GM12878 (cell line): ENCODE data around the gene BICRA. TPM values are rescaled to one million over a fixed set of nuclear protein-coding genes. Genes with fewer than 3 reads are reported as not detected.

Experiments used
- ATAC-seq: fragments of 200-7000 bp; cut with Tn5 transposase; 3 replicates; pipeline ENCODE4 v1.9.1; 2020; ENCODE audit warnings: mild to moderate bottlenecking, moderate library complexity
- BruUV-seq: library from RNA; stranded (reverse); fragments of 400-500 nt; replicated peaks from 2 replicates; lab custom pipeline; 2021; lab: Mats Ljungman, UMichigan
- CTCF ChIA-PET: fragments of 300-600 bp; sonication (Branson Sonifier 250); formaldehyde crosslinking; extraction: SDS; loops from one replicate; lab custom pipeline; 2021; ENCODE audit warnings: inconsistent platforms; lab: Yijun Ruan, JAX
- POLR2A ChIA-PET: fragments of 350-600 bp; formaldehyde crosslinking; extraction: SDS; loops from one replicate; lab custom pipeline; 2021; ENCODE audit warnings: inconsistent platforms; lab: Charles Lee
- RAD21 ChIA-PET: fragments of 300-600 bp; sonication (Branson Sonifier 250); formaldehyde crosslinking; loops from one replicate; lab custom pipeline; 2023; ENCODE audit warnings: antibody characterized with exemption; ENCODE audit not compliant: unreplicated experiment; lab: Charles Lee
- SMC1A ChIA-PET: fragments of 300-600 bp; sonication (Branson Sonifier 250); formaldehyde crosslinking; loops from one replicate; lab custom pipeline; 2023; ENCODE audit not compliant: unreplicated experiment, uncharacterized antibody; lab: Charles Lee
- DNase-seq: peaks from one replicate; pipeline ENCODE4 v3.0.0-alpha.2; 2011; ENCODE audit warnings: low read depth, low spot score
- FAIRE-seq: peaks from 3 replicates; lab custom pipeline; 2011; peaks lifted over from hg19 to GRCh38; lab: Jason Lieb, UNC
- H2AFZ ChIP-seq: 2 replicates; pipeline ENCODE4 v1.6.0; 2011; ENCODE audit warnings: low read depth, low read length, control low read depth; ENCODE audit not compliant: control insufficient read depth
- H3K27ac ChIP-seq: 2 replicates; pipeline ENCODE4 v1.5.1; 2011; ENCODE audit warnings: control low read depth; ENCODE audit not compliant: control insufficient read depth, insufficient read depth
- H3K27me3 ChIP-seq, 2 experiments: replicated peaks in 1 of 2; 2 replicates each; pipeline versions ENCODE4 v1.6.0 to v1.6.1; 2011; ENCODE audit warnings: low read length in 1 of 2; ENCODE audit not compliant: control insufficient read depth in 2 of 2, insufficient read depth in 2 of 2
- H3K36me3 ChIP-seq, 2 experiments: 2 replicates each; pipeline ENCODE4 v1.5.1; 2011; ENCODE audit warnings: low read length in 1 of 2; ENCODE audit not compliant: control insufficient read depth in 2 of 2, insufficient read depth in 2 of 2
- H3K4me1 ChIP-seq: 2 replicates; pipeline ENCODE4 v1.6.1; 2011; ENCODE audit warnings: mild to moderate bottlenecking, low read length, moderate library complexity, mixed read lengths; ENCODE audit not compliant: control insufficient read depth, insufficient read depth
- H3K4me2 ChIP-seq: 2 replicates; pipeline ENCODE4 v1.6.0; 2011; ENCODE audit warnings: control low read depth; ENCODE audit not compliant: control insufficient read depth, insufficient read depth
- H3K4me3 ChIP-seq: fragments of 200-600 bp; sonication (generic); 2 replicates; pipeline ENCODE4 v1.5.1; 2016
- H3K79me2 ChIP-seq: 2 replicates; pipeline ENCODE4 v1.6.0; 2011; ENCODE audit warnings: low read length; ENCODE audit not compliant: control insufficient read depth, insufficient read depth
- H3K9ac ChIP-seq: 2 replicates; pipeline ENCODE4 v1.8.0; 2011; ENCODE audit warnings: low read length, control low read depth, mixed read lengths; ENCODE audit not compliant: control insufficient read depth, insufficient read depth
- H3K9me3 ChIP-seq: replicated peaks from 3 replicates; pipeline ENCODE4 v1.5.1; 2011; ENCODE audit warnings: mild to moderate bottlenecking, low read length; ENCODE audit not compliant: control insufficient read depth, insufficient read depth
- H4K20me1 ChIP-seq: 2 replicates; pipeline ENCODE4 v1.6.0; 2011; ENCODE audit not compliant: control insufficient read depth, insufficient read depth
- BCL3 ChIP-seq: IDR thresholded peaks from 2 replicates; pipeline ENCODE4 v1.6.1; 2011; ENCODE audit warnings: borderline replicate concordance, low read depth, mild to moderate bottlenecking, moderate library complexity, low read length; ENCODE audit not compliant: insufficient read depth, poor library complexity, severe bottlenecking
- E2F4 ChIP-seq: IDR thresholded peaks from 2 replicates; pipeline ENCODE4 v1.6.1; 2012; ENCODE audit warnings: low read depth, low read length, improper control_type of control experiment
- EED ChIP-seq: sonication (generic); IDR thresholded peaks from 2 replicates; pipeline ENCODE4 v1.6.1; 2016; ENCODE audit warnings: antibody characterized with exemption, low read depth
- FOS ChIP-seq: IDR thresholded peaks from 3 replicates; pipeline ENCODE4 v1.6.1; 2011; ENCODE audit warnings: borderline replicate concordance; ENCODE audit not compliant: insufficient read length; ENCODE audit errors: extremely low read depth
- KDM1A ChIP-seq: fragments of 200-600 bp; sonication (generic); IDR thresholded peaks from 2 replicates; pipeline ENCODE4 v1.6.1; 2016; ENCODE audit warnings: borderline replicate concordance
- LARP7 ChIP-seq: fragments of 450-650 bp; IDR thresholded peaks from 2 replicates; pipeline ENCODE4 v1.6.1; 2017; ENCODE audit warnings: mild to moderate bottlenecking
- MLLT1 ChIP-seq: fragments of 450-650 bp; IDR thresholded peaks from 2 replicates; pipeline ENCODE4 v1.6.1; 2016; ENCODE audit warnings: mild to moderate bottlenecking
- NFYA ChIP-seq: IDR thresholded peaks from 2 replicates; pipeline ENCODE4 v1.6.1; 2011; ENCODE audit warnings: low read depth, mild to moderate bottlenecking, low read length, improper control_type of control experiment, borderline replicate concordance
- PAX5 ChIP-seq: IDR thresholded peaks from 2 replicates; pipeline ENCODE4 v1.6.1; 2011; ENCODE audit warnings: low read depth, low read length, borderline replicate concordance
- ZBTB4 ChIP-seq: fragments of 450-650 bp; formaldehyde crosslinking; IDR thresholded peaks from 2 replicates; pipeline ENCODE4 v1.4.0; 2022; ENCODE audit warnings: mild to moderate bottlenecking, moderate library complexity
- ZNF687 ChIP-seq: fragments of 450-650 bp; IDR thresholded peaks from 2 replicates; pipeline ENCODE4 v1.6.1; 2017; ENCODE audit warnings: mild to moderate bottlenecking, moderate library complexity
- ZSCAN29 ChIP-seq: fragments of 450-650 bp; IDR thresholded peaks from 2 replicates; pipeline ENCODE4 v1.6.1; 2017; ENCODE audit warnings: mild to moderate bottlenecking, moderate library complexity
- WGBS: methylation state at CpG from one replicate; pipeline ENCODE4 v1.1.6; 2016; ENCODE audit warnings: low lambda C conversion rate; ENCODE audit not compliant: insufficient replicate concordance, insufficient coverage; ENCODE audit errors: missing lambda C conversion rate; 5-methylcytosine and 5-hydroxymethylcytosine counted together
- in situ Hi-C: fragments of 300-500 bp; cut with MboI; formaldehyde crosslinking; loops from 9 replicates; pipeline ENCODE4 v1.14.3; 2018; ENCODE audit warnings: mixed read lengths
- intact Hi-C: fragments of 100-400 bp; cut with micrococcal nuclease; formaldehyde crosslinking; loops from one replicate; pipeline ENCODE4 v1.14.2; 2022; ENCODE audit not compliant: unreplicated experiment
- polyA plus RNA-seq, 11 experiments: library from polyadenylated mRNA; depleted of rRNA in 4 of 11; unstranded in 6 of 11; stranded (reverse) in 5 of 11; fragments of >200 nt; fragmentation: Nextera tagmentation in 4 of 11; fragmentation: Illumina TruSeq in 1 of 11; extraction: Ambion mirVana in 4 of 11; extraction: Trizol in 1 of 11; gene quantifications; 1 replicate in 1 of 11; 2 replicates in 10 of 11; pipeline versions ENCODE4 v1.2.1 to v1.2.3, GENCODE V29; 2011 to 2016; ENCODE audit warnings: inconsistent platforms in 2 of 11, missing spikeins in 2 of 11, low read depth in 1 of 11
- total RNA-seq, 4 experiments: library from RNA; depleted of rRNA in 3 of 4; stranded (reverse); fragments of >200 nt in 3 of 4; fragmentation: Illumina TruSeq in 1 of 4; extraction: Trizol in 1 of 4; gene quantifications; 2 replicates each; pipeline versions ENCODE4 v1.2.1 to v1.2.3, GENCODE V29; 2013 to 2021

BICRA gene
- total and polyA plus RNA-seq, 10 of the 15 experiments (the other 5 are each of a cell fraction or from before 2014, with no cell fraction given): 0.11 to 15.3 (median 1.3) TPM

GRCh38 chr19:47735131-47735530 lies 126.2 kb downstream of the BICRA start:
- H3K4me1 ChIP-seq: no peaks in the 10 kb centered on the region
- H3K36me3 ChIP-seq: no peaks in the 10 kb centered on the region
- no peak for DNase-seq
- FAIRE-seq: no peak
- no peaks in the 10 kb centered on the region; the same call in 2 of the 3 replicates for H3K9me3 ChIP-seq
- ChIA-PET POLR2A (no interaction called here), SMC1A (no interaction called here), RAD21 (no interaction called here), CTCF (no interaction called here)
- no peak overlapping the region for H3K4me2 ChIP-seq
- H2AFZ ChIP-seq: no peak overlapping the region
- no TSS peak for BruUV-seq
- no peak for ATAC-seq
- no peak overlapping the region for H3K27ac ChIP-seq
- 9% methylated on average over 4 of the region's 4 CpGs for WGBS
- intact Hi-C loops: no loop called here
- H3K79me2 ChIP-seq: no peaks in the 10 kb centered on the region
- no peak overlapping the region for H3K4me3 ChIP-seq
- H3K27me3 ChIP-seq: no peaks in the 10 kb centered on the region
- no peaks in the 10 kb centered on the region for H4K20me1 ChIP-seq
- no peak overlapping the region for H3K9ac ChIP-seq
- in situ Hi-C loops: no loop called here
- TF ChIP-seq ZNF687 (no peak), KDM1A (no peak), PAX5 (no peak), EED (no peak), LARP7 (no peak), E2F4 (no peak), ZBTB4 (no peak), BCL3 (no peak), MLLT1 (no peak), ZSCAN29 (no peak), FOS (no peak), NFYA (no peak)
